Activated CD4-positive, alpha-beta T cell treated with anti-CD3 and anti-CD28 coated beads, Interleukin-2, amount 10 ng/mL, durations not matched to agents 7 days and 5 days (primary cell): ENCODE measurements around the gene KLC4. TPM values are rescaled to one million over a fixed set of nuclear protein-coding genes. Genes with fewer than 3 reads are reported as not detected.
A peak's percentile ranks its signal among the peaks of the same experiment; 100 is the strongest.

Source experiments
- CTCF ChIA-PET: fragments of 350-600 bp; sonication (Branson Sonifier 250); formaldehyde crosslinking; loops from one replicate; lab custom pipeline; 2021; ENCODE audit warnings: antibody characterized with exemption; lab: Charles Lee
- POLR2A ChIA-PET: fragments of 350-600 bp; sonication (Branson Sonifier 250); formaldehyde crosslinking; loops from one replicate; lab custom pipeline; 2021; ENCODE audit warnings: antibody characterized with exemption; lab: Charles Lee
- DNase-seq: peaks from one replicate; pipeline ENCODE4 v3.0.0-alpha.2; 2020
- H3K27ac Mint-ChIP-seq: one replicate; pipeline ENCODE4 v1.8.0; 2021; ENCODE audit warnings: mild to moderate bottlenecking, moderate library complexity, mixed read lengths
- H3K27me3 Mint-ChIP-seq: one replicate; pipeline ENCODE4 v1.8.0; 2021; ENCODE audit warnings: mixed read lengths
- H3K36me3 Mint-ChIP-seq: one replicate; pipeline ENCODE4 v1.8.0; 2021; ENCODE audit warnings: low read depth, mixed read lengths
- H3K4me1 Mint-ChIP-seq: one replicate; pipeline ENCODE4 v1.8.0; 2021; ENCODE audit warnings: mixed read lengths
- H3K4me3 Mint-ChIP-seq: one replicate; pipeline ENCODE4 v1.8.0; 2021; ENCODE audit warnings: mild to moderate bottlenecking, moderate library complexity, mixed read lengths
- H3K9me3 Mint-ChIP-seq: one replicate; pipeline ENCODE4 v1.8.0; 2021; ENCODE audit warnings: mixed read lengths
- total RNA-seq, 2 experiments: library from RNA; stranded (reverse); gene quantifications; one replicate each; pipeline ENCODE4 v1.2.3, GENCODE V29; 2021

The KLC4 gene
- total RNA-seq, 2 experiments from 2014 or later: 12.7 to 17.0 TPM

DNA sequence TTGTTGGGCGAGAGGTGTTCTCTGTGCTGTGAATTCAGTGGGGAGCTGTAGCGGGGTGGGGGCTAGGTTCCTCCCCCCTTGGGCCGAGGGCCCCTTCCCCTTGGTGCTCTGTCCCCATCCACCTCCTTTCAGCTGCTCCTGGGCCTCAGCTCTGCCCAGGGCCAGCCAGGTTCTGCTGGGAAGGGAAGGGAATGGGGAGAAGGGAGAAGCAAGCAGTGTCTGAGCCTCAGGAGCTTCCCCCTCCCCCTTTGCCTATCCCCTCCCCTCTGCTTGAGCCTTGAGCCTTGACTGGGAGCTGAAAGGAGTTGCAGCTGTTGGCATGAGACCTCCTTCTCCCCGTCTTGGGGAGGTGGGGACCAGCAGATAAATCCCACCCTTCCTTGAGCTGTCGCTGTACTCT, 38.6 kb upstream of the KLC4 start:
- Mint-ChIP-seq H3K4me3 (peak overlapping the region; percentile 98), H3K9me3 (no peaks in the 10 kb centered on the region), H3K36me3 (peaks cover 47% of the 10 kb centered on the region), H3K27me3 (no peaks in the 10 kb centered on the region), H3K27ac (peak overlapping the region; percentile 86), H3K4me1 (peaks cover 29% of the 10 kb centered on the region)
- CTCF ChIA-PET: interaction anchor here (0.7 to 1.1 kb wide), 4 partner anchors 9 to 24 kb away, joined by 3 to 4 read pairs (median 4); no protein-coding TSS in a partner anchor
- no peak for DNase-seq
- POLR2A ChIA-PET: no interaction called here

DNA sequence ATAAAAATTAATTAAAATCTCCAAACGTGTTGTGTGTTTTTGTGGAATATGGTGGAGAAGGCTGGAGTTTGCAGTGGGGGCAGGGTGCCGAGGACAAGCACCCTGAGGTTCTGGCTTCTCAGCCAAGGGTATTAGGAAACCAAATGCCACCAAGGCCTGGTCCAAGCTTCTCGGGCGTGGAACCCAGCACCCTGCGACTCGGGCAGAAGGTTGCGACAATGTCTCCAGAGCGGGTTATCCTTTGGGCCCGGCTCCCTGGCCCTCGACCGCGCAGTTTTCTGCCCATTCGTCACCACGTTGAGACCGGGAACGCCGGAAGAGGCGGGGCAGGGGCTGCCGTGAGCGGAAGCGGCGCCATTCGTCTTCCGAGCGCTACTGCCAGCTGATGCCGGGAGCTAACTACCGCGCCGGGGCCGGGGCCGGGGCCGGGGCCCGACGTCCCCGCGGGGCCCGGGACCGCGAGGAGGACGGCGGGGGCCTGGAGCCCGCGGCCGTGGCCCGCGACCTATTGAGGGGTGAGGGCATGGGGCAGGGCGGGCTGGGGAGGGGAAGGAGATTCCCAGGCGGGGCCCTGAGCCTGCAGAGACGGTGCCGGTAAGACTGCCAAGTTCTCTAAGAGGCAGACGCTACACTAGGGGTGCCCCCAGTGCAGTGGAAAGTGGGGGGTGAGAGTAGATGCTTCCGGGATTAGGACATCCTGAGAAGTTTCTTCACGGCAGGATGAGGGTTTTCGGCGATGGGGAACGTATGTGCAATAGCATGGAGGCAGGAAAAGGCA, 38.0 kb upstream of the KLC4 start, which contains the start of gene RRP36:
Gene RRP36 (plus strand): TSS at position 354 of the 778 bp plus-strand sequence. CDS start 32 bp downstream, at position 386.
- H3K27me3 Mint-ChIP-seq: no peaks in the 10 kb centered on the region
- H3K36me3 Mint-ChIP-seq: peaks cover 51% of the 10 kb centered on the region
- POLR2A ChIA-PET: no interaction called here
- CTCF ChIA-PET: interaction anchor here (0.7 to 1.1 kb wide), 7 partner anchors 9 to 530 kb away, joined by 3 to 4 read pairs (median 3); no protein-coding TSS in a partner anchor
- no peaks in the 10 kb centered on the region for H3K9me3 Mint-ChIP-seq
- peak within 1 kb of the TSS; percentile 98 for H3K4me3 Mint-ChIP-seq
- H3K4me1 Mint-ChIP-seq: peaks cover 24% of the 10 kb centered on the region
- H3K27ac Mint-ChIP-seq: peak within 1 kb of the TSS; percentile 93
- peak; percentile 60 for DNase-seq

DNA sequence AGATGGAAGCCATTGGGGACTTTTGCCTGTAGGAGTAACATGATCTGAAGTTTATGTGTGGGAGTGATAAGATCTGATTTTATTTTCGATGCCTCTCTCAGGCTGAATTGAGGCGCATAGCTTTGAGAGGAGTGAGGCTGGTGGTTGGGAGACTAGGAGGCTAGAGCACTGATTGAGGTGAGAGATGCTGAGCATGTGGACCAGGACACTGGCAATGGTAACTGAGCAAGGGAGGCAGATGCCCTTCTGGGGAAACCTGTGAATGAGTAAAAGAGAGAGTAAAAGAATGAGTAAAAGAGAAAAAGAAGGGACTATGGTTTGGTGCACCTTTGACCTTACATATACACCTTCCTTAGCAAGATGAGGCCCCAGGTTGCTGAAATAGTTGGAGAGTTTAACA, 35.0 kb upstream of the KLC4 start:
- peaks cover 22% of the 10 kb centered on the region for H3K4me1 Mint-ChIP-seq
- H3K4me3 Mint-ChIP-seq: no peak overlapping the region
- ChIA-PET POLR2A (interaction anchor here (0.9 kb wide), 1 partner anchor 95 kb away, joined by 3 read pairs; the partner anchor contains the start of gene CNPY3), CTCF (interaction anchor here (0.9 to 1.5 kb wide), 4 partner anchors 7 to 15 kb away, joined by 3 to 5 read pairs (median 4); partner anchors contain the start of genes KLHDC3 and MEA1)
- DNase-seq: no peak
- H3K27ac Mint-ChIP-seq: peak overlapping the region; percentile 22
- no peaks in the 10 kb centered on the region for H3K9me3 Mint-ChIP-seq
- H3K36me3 Mint-ChIP-seq: peaks cover 53% of the 10 kb centered on the region
- no peaks in the 10 kb centered on the region for H3K27me3 Mint-ChIP-seq

DNA sequence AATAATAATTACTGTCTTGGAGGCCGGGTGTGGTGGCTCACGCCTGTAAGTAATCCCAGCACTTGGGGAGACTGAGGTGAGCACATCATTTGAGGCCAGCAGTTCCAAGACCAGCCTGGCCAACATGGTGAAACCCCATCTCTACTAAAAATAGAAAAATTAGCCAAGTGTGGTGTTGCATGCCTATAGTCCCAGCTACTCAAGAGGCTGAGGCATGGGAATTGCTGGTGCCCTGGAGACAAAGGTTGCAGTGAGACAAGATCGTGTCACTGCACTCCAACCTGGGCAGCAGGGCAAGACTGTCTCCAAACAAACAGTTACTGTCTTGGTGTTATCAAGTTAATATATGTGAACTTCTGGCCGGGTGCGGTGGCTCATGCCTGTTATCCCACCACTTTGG, 33.1 kb upstream of the KLC4 start:
- ChIA-PET CTCF (no interaction called here), POLR2A (interaction anchor here (0.6 kb wide), 1 partner anchor 542 kb away, joined by 3 read pairs; no protein-coding TSS in a partner anchor)
- no peak overlapping the region for H3K4me3 Mint-ChIP-seq
- no peak for DNase-seq
- no peaks in the 10 kb centered on the region for H3K9me3 Mint-ChIP-seq
- H3K36me3 Mint-ChIP-seq: peaks cover 52% of the 10 kb centered on the region
- H3K4me1 Mint-ChIP-seq: peaks cover 18% of the 10 kb centered on the region
- no peak overlapping the region for H3K27ac Mint-ChIP-seq
- H3K27me3 Mint-ChIP-seq: no peaks in the 10 kb centered on the region

DNA sequence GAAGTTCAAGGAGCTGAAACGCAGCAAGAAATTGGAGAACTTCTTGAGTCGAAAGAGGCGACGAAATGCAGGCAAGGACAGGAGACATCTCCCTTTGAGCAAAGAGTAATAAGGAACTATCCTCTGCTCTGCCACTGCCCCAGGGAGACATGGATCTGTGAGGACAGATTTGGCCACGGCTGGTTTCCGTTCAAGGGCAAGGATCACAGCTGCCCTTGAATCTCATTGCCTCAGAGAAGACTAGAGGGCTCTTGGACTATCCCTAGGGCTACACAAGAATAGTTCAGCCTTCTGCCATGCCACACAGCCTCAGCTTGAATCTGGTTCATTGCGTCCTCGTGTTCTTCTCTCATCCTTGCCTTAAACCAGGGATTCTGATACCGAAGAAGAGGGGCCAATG, 30.3 kb upstream of the KLC4 start:
- no peak overlapping the region for H3K4me3 Mint-ChIP-seq
- POLR2A ChIA-PET: no interaction called here
- CTCF ChIA-PET: interaction anchor here (1.1 to 1.8 kb wide), 3 partner anchors 8 to 18 kb away, joined by 3 to 5 read pairs (median 4); no protein-coding TSS in a partner anchor
- no peaks in the 10 kb centered on the region for H3K27me3 Mint-ChIP-seq
- H3K4me1 Mint-ChIP-seq: peaks cover 10% of the 10 kb centered on the region
- no peak overlapping the region for H3K27ac Mint-ChIP-seq
- peaks cover 57% of the 10 kb centered on the region for H3K36me3 Mint-ChIP-seq
- DNase-seq: no peak
- H3K9me3 Mint-ChIP-seq: no peaks in the 10 kb centered on the region

DNA sequence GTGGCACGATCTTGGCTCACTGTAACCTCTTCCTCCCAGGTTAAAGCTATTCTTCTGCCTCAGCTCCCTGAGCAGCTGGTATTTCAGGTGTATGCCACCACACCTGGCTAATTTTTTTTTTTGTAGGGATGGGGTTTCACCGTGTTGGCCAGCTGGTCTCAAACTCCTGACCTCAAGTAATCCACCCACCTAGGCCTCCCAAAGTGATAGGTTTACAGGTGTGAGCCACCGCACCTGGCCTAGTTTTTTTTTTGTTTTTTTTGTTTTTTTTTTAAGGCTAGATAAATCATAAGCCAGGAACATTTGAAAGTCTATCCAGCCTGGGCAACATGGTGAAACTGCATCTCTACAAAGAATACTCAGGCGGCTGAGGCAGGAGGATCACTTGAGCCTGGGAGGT, 27.1 kb upstream of the KLC4 start:
- ChIA-PET CTCF (interaction anchor here (0.6 to 1.5 kb wide), 4 partner anchors 16 to 445 kb away, joined by 3 to 4 read pairs (median 3); no protein-coding TSS in a partner anchor), POLR2A (no interaction called here)
- Mint-ChIP-seq H3K27me3 (no peaks in the 10 kb centered on the region), H3K9me3 (no peaks in the 10 kb centered on the region), H3K4me1 (no peaks in the 10 kb centered on the region), H3K36me3 (peaks cover 38% of the 10 kb centered on the region), H3K27ac (no peak overlapping the region), H3K4me3 (no peak overlapping the region)
- DNase-seq: no peak

DNA sequence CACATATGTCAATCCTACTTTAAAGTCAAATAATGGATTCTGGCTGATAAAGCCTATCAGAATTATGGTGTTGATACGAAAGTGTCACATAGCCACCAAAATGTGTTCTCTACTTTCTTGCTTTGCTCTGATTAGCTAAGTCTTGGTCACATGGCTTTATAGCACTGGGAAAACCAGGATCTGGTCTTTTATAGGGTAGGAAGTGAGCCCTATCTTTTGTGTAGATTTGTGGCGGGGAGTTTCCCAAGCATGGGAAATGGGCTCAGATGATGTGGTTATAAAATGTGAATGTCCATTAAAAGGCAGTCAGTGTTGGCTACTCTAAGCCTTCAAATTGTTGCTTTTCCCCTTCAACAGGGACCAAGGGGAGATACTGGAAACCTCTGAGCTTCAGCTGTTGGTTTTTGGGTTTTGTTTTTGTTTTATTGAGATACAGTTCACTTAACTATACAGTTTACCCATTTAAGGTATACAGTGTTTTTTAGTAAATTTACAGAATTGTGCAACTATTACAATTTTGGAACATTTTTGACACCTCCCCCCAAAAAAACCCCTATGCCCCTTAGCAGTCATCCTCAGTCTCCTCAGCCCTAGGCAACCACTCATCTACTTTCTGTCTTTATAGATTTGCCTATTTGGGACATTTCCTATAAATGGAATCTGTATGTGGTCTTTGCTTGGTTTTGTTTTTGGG, 25.8 kb upstream of the KLC4 start:
- H3K27ac Mint-ChIP-seq: no peak overlapping the region
- no peaks in the 10 kb centered on the region for H3K27me3 Mint-ChIP-seq
- ChIA-PET CTCF (interaction anchor here (0.6 to 1.5 kb wide), 2 partner anchors 16 to 122 kb away, joined by 4 to 5 read pairs; no protein-coding TSS in a partner anchor), POLR2A (no interaction called here)
- H3K36me3 Mint-ChIP-seq: peaks cover 35% of the 10 kb centered on the region
- H3K4me3 Mint-ChIP-seq: no peak overlapping the region
- no peak for DNase-seq
- H3K9me3 Mint-ChIP-seq: no peaks in the 10 kb centered on the region
- H3K4me1 Mint-ChIP-seq: no peaks in the 10 kb centered on the region

DNA sequence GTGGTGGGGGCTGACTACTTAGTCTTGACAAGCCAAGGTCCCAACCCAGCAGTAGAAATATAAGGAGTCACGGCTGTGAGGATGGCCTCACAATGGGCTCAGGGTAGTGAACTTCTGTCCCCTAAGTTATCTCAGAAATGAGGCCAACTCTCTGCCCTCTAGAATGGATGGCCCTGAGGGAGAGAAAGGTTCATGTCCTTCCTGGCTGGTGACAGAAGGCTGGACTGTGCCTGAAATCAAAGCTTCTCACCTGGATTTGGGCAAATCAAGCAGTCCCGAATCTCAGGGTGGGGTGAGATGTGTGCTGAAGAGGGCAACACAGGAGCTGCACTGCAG, 25.3 kb upstream of the KLC4 start:
- DNase-seq: no peak
- CTCF ChIA-PET: interaction anchor here (0.6 to 1.1 kb wide), 2 partner anchors 13 to 122 kb away, joined by 3 to 5 read pairs; no protein-coding TSS in a partner anchor
- Mint-ChIP-seq H3K4me3 (no peak overlapping the region), H3K27me3 (no peaks in the 10 kb centered on the region), H3K4me1 (no peaks in the 10 kb centered on the region), H3K27ac (no peak overlapping the region), H3K9me3 (no peaks in the 10 kb centered on the region), H3K36me3 (peaks cover 34% of the 10 kb centered on the region)
- POLR2A ChIA-PET: no interaction called here

DNA sequence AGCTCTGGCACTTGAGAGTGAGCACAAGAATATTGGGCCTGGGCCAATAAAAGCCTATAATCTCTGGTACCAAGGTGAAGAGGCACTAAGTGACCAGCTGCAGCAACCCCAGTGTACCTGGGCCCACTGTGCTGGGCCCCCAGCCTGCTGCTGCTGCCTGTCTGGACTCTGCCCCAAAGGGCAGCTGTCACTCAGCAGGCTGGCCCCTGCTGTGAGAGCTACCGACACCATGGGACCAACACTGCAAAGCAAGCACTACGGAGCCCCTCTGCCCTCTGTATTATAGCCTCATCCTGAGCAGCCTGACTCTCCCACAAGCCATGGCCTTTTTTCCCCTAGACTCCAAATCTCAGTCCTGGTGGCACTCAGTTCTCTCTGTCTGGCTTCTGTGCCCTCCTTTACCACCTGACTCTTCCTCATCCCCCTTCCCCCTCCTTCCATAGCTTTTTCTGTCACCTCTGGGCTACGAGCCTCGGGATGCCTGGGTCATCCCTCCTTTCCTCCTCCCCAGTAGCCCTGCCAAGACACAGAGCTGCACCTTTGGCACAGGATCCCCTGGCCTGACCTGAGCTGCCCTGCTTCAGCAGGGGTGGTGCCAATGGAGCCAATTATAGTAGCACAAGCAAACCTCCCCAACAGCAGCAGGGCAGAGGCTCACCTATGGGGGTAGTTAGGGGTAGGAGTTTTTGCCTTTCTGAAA, 23.8 kb upstream of the KLC4 start:
- DNase-seq: no peak
- peak overlapping the region; percentile 31 for H3K27ac Mint-ChIP-seq
- H3K36me3 Mint-ChIP-seq: peaks cover 27% of the 10 kb centered on the region
- H3K9me3 Mint-ChIP-seq: no peaks in the 10 kb centered on the region
- H3K27me3 Mint-ChIP-seq: no peaks in the 10 kb centered on the region
- ChIA-PET POLR2A (no interaction called here), CTCF (interaction anchor here (0.6 to 1.4 kb wide), 7 partner anchors 10 to 466 kb away, joined by 3 to 5 read pairs (median 3); partner anchors contain the start of gene CUL7)
- no peaks in the 10 kb centered on the region for H3K4me1 Mint-ChIP-seq
- H3K4me3 Mint-ChIP-seq: no peak overlapping the region

DNA sequence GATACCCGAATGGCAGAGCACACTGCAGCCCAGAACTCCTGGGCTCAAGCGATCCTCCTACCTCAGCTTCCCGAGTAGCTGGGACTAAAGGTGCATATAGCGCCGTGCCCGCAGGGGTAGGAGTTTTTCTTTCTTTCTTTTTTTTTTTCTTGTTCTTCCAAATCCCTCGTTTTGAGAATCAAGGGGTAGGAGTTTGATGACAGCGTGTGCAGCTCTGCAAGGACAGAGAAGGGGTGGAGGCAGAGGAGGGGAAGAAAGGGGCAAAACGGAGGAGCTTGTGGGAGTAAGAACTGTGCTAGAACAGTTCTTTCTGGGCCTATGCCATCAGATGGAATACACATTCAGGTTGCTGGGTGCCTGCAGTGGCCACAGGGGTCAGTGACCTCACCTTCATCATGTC, 22.7 kb upstream of the KLC4 start:
- H3K4me1 Mint-ChIP-seq: no peaks in the 10 kb centered on the region
- H3K36me3 Mint-ChIP-seq: peaks cover 23% of the 10 kb centered on the region
- H3K27ac Mint-ChIP-seq: peak overlapping the region; percentile 9
- no peaks in the 10 kb centered on the region for H3K27me3 Mint-ChIP-seq
- no peak for DNase-seq
- H3K4me3 Mint-ChIP-seq: no peak overlapping the region
- no peaks in the 10 kb centered on the region for H3K9me3 Mint-ChIP-seq
- CTCF ChIA-PET: interaction anchor here (1.4 kb wide), 1 partner anchor 17 kb away, joined by 3 read pairs; the partner anchor contains the start of gene CUL7
- POLR2A ChIA-PET: no interaction called here

DNA sequence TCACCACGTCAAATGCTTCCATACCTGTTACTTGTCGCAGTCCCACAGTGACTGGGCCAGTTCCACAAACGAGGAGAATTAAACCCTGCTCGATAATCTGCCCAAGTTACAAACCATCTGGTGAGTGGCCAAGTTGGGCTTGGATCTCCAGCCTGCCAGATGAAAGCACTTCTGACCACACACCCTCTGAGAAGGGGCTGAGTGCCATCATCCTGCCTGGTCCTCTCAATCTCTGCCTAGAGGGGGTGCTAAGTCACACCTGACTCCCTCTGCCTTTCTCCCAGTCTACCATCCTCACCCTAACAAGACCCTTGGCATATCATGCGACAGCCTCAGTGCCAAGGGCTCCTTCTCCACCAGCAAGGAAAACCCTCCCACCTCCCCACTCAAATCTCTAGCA, 22.2 kb upstream of the KLC4 start:
- H3K4me3 Mint-ChIP-seq: no peak overlapping the region
- no peak for DNase-seq
- no peak overlapping the region for H3K27ac Mint-ChIP-seq
- no peaks in the 10 kb centered on the region for H3K9me3 Mint-ChIP-seq
- ChIA-PET POLR2A (no interaction called here), CTCF (no interaction called here)
- H3K27me3 Mint-ChIP-seq: no peaks in the 10 kb centered on the region
- no peaks in the 10 kb centered on the region for H3K4me1 Mint-ChIP-seq
- peaks cover 20% of the 10 kb centered on the region for H3K36me3 Mint-ChIP-seq

DNA sequence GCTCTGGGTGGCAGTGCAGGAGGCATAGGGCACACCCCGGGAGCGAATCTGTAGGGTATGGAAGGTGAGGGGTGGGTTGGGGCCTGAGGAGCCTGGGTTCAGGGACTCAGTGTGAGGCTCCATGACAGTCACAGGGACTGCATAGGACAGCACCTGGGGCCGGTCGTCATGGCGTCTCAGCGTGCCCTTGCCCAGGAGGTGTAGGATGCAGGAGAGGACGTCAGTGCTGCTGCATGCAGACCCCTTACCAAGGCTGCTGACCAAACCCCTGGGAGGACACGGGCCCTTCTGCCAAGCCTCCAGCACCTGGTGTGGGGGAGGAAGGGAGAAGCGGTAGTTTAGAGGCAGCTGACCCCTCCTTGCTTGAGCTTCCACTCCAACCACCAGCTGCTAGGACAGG, 21.7 kb upstream of the KLC4 start:
- no peaks in the 10 kb centered on the region for H3K27me3 Mint-ChIP-seq
- no peak overlapping the region for H3K4me3 Mint-ChIP-seq
- CTCF ChIA-PET: no interaction called here
- H3K9me3 Mint-ChIP-seq: no peaks in the 10 kb centered on the region
- POLR2A ChIA-PET: no interaction called here
- peaks cover 20% of the 10 kb centered on the region for H3K36me3 Mint-ChIP-seq
- no peak overlapping the region for H3K27ac Mint-ChIP-seq
- no peaks in the 10 kb centered on the region for H3K4me1 Mint-ChIP-seq
- DNase-seq: no peak
